SU-DHL-6 (cell line): ENCODE measurements around the gene NRXN2.

ENCODE experiments used
- H2AFZ ChIP-seq: fragments of 200-600 bp; sonication (generic); 2 replicates; pipeline ENCODE4 v1.6.1; 2014; ENCODE audit warnings: low read depth, mild to moderate bottlenecking, moderate library complexity, mixed read lengths, antibody characterized with exemption, low read length; ENCODE audit not compliant: severe bottlenecking
- H3F3A ChIP-seq: fragments of 200-600 bp; shearing (Covaris generic); 2 replicates; pipeline ENCODE4 v1.6.0; 2016; ENCODE audit warnings: antibody characterized with exemption, mild to moderate bottlenecking; ENCODE audit not compliant: insufficient read depth
- H3K27ac ChIP-seq: fragments of 200-600 bp; sonication (generic); 2 replicates; pipeline ENCODE4 v1.5.1; 2016; ENCODE audit warnings: low read depth, mild to moderate bottlenecking, low read length, moderate library complexity, mixed read lengths
- H3K27me3 ChIP-seq: fragments of 200-600 bp; sonication (generic), shearing (Covaris generic); 2 replicates; pipeline ENCODE4 v1.6.0; 2014; ENCODE audit warnings: mild to moderate bottlenecking, low read length
- H3K36me3 ChIP-seq: fragments of 200-600 bp; sonication (generic); 2 replicates; pipeline ENCODE4 v1.6.1; 2014; ENCODE audit warnings: mild to moderate bottlenecking, low read length, mixed read lengths
- H3K4me2 ChIP-seq: fragments of 300-600, 200-600 bp; shearing (Covaris generic), sonication (generic); 2 replicates; pipeline ENCODE4 v1.6.0; 2014; ENCODE audit warnings: low read length, low read depth, mild to moderate bottlenecking; ENCODE audit not compliant: poor library complexity, severe bottlenecking
- H3K4me3 ChIP-seq: fragments of 200-600 bp; sonication (generic); 2 replicates; pipeline ENCODE4 v1.5.1; 2014; ENCODE audit warnings: antibody characterized with exemption, low read length, mild to moderate bottlenecking, mixed read lengths; ENCODE audit not compliant: insufficient read depth, poor library complexity, severe bottlenecking
- H3K79me2 ChIP-seq: fragments of 200-600 bp; sonication (generic); 2 replicates; pipeline ENCODE4 v1.6.1; 2014; ENCODE audit warnings: mild to moderate bottlenecking, low read length, moderate library complexity; ENCODE audit not compliant: insufficient read depth
- H3K9ac ChIP-seq: fragments of 200-600 bp; sonication (generic); 2 replicates; pipeline ENCODE4 v1.7.0; 2014; ENCODE audit warnings: mild to moderate bottlenecking, low read length
- H3K9me2 ChIP-seq: fragments of 200-600 bp; sonication (generic); replicated peaks from 2 replicates; pipeline ENCODE4 v1.6.1; 2014; ENCODE audit warnings: low read length; ENCODE audit not compliant: insufficient read depth
- H3K9me3 ChIP-seq: fragments of 200-600 bp; sonication (generic); 2 replicates; pipeline ENCODE4 v1.6.1; 2014; ENCODE audit warnings: low read length, mixed read lengths; ENCODE audit not compliant: insufficient read depth
- H4K20me1 ChIP-seq: fragments of 200-600 bp; sonication (generic); 2 replicates; pipeline ENCODE4 v1.6.1; 2014; ENCODE audit warnings: low read depth, mild to moderate bottlenecking, antibody characterized with exemption, low read length, moderate library complexity, mixed read lengths
- CTCF ChIP-seq: fragments of 200-600 bp; sonication (generic); IDR thresholded peaks from one replicate; pipeline ENCODE4 v1.5.1; 2017; ENCODE audit warnings: antibody characterized with exemption, mild to moderate bottlenecking, low read length, moderate library complexity; ENCODE audit not compliant: insufficient read depth, poor library complexity, severe bottlenecking
- EZH2phosphoT487 ChIP-seq: fragments of 200-600 bp; sonication (generic), shearing (Covaris generic); conservative IDR thresholded peaks from 2 replicates; pipeline ENCODE4 v1.6.1; 2018; ENCODE audit warnings: mild to moderate bottlenecking, antibody characterized with exemption, low read length, moderate library complexity, mixed read lengths

The NRXN2 gene

GRCh38 chr11:64744544-64745188 lies 21.7 kb upstream of the NRXN2 start:
- H3K9ac ChIP-seq: peak overlapping the region; percentile 55
- peak overlapping the region; percentile 89 for H3K4me2 ChIP-seq

GRCh38 chr11:64743591-64744543 lies 20.9 kb upstream of the NRXN2 start, which contains the start of gene RASGRP2:
TSS of gene RASGRP2 (minus strand) at chr11:64744142. CDS start at chr11:64742866, 1,276 bp downstream.
- H4K20me1 ChIP-seq: no peaks in the 10 kb centered on the region
- H3K9ac ChIP-seq: peak within 1 kb of the TSS; percentile 55
- no peaks in the 10 kb centered on the region for H3K36me3 ChIP-seq
- H3K9me2 ChIP-seq: no peaks in the 10 kb centered on the region
- H3K4me2 ChIP-seq: peak within 1 kb of the TSS; percentile 89
- H3K4me3 ChIP-seq: peak within 1 kb of the TSS; percentile 53
- no peaks in the 10 kb centered on the region for H3K27me3 ChIP-seq
- peak within 1 kb of the TSS; percentile 68; the same call in 1 of the 2 replicates for H3K27ac ChIP-seq
- TF ChIP-seq CTCF (peak; percentile 85), EZH2phosphoT487 (no peak)
- no peaks in the 10 kb centered on the region for H3K9me3 ChIP-seq
- H2AFZ ChIP-seq: peak within 1 kb of the TSS; percentile 72
- H3F3A ChIP-seq: peaks cover 14% of the 10 kb centered on the region; the same call in 1 of the 2 replicates
- no peaks in the 10 kb centered on the region for H3K79me2 ChIP-seq

More at GRCh38 chr11:64744544-64745188, 21.7 kb upstream of the NRXN2 start:
- peaks cover 14% of the 10 kb centered on the region; the same call in 1 of the 2 replicates for H3F3A ChIP-seq
- H3K36me3 ChIP-seq: no peaks in the 10 kb centered on the region
- no peaks in the 10 kb centered on the region for H3K79me2 ChIP-seq
- H3K9me2 ChIP-seq: no peaks in the 10 kb centered on the region
- peak overlapping the region; percentile 72 for H2AFZ ChIP-seq
- no peaks in the 10 kb centered on the region for H3K27me3 ChIP-seq
- H4K20me1 ChIP-seq: no peaks in the 10 kb centered on the region
- H3K4me3 ChIP-seq: peak overlapping the region; percentile 53
- peak overlapping the region; percentile 68 for H3K27ac ChIP-seq
- no peaks in the 10 kb centered on the region for H3K9me3 ChIP-seq
- TF ChIP-seq CTCF: no peak
- no peak for TF ChIP-seq EZH2phosphoT487

GRCh38 chr11:64742889-64743590 lies 20.0 kb upstream of the NRXN2 start:
- Histone ChIP-seq H3K36me3 (no peaks in the 10 kb centered on the region), H3F3A (peaks cover 14% of the 10 kb centered on the region; the same call in 1 of the 2 replicates), H3K27me3 (no peaks in the 10 kb centered on the region), H3K79me2 (no peaks in the 10 kb centered on the region), H3K27ac (no peak overlapping the region), H3K9me3 (no peaks in the 10 kb centered on the region), H4K20me1 (no peaks in the 10 kb centered on the region), H3K9me2 (no peaks in the 10 kb centered on the region), H3K4me2 (peak overlapping the region; percentile 26), H3K9ac (no peak overlapping the region; the same call in 1 of the 2 replicates), H3K4me3 (no peak overlapping the region), H2AFZ (no peak overlapping the region)
- TF ChIP-seq EZH2phosphoT487: no peak
- TF ChIP-seq CTCF: peak; percentile 83
